GM18499 (cell line): ENCODE data around the gene C15orf61.

ENCODE experiments used
- ATAC-seq: cut with Tn5 transposase; IDR thresholded peaks from one replicate; pipeline ENCODE4 v1.9.1; 2021; ENCODE audit warnings: moderate number of reproducible peaks; ENCODE audit not compliant: insufficient read depth, unreplicated experiment

The C15orf61 gene

GRCh38 chr15:67548862-67549651, 28.1 kb downstream of the C15orf61 start:
- ATAC-seq = no peak

GRCh38 chr15:67549736-67550135, 28.8 kb downstream of the C15orf61 start:
- no peak for ATAC-seq

DNA sequence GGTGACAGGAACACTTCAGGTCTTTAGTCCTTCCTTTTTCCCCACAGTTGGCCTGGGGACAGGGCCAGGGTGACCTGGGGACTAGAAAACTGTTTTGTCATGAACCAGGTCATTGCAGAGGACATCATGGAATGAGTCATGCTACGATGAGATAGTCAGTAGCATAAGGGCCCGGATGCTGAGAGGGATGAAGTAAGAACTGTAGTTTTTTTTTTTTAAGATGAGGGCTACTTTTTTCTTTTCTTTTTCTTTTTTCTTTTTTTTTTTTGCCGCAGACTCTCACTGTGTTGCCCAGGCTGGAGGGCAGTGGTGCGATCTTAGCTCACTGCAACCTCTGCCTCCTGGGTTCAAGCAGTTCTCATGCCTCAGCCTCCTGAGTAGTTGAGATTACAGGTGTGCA, 29.6 kb downstream of the C15orf61 start:
- ATAC-seq = no peak

- ATAC-seq = no peak
Measured at GRCh38 chr15:67551207-67551743, 30.3 kb downstream of the C15orf61 start.

GRCh38 chr15:67554580-67554979, 33.6 kb downstream of the C15orf61 start:
- no peak for ATAC-seq

GRCh38 chr15:67556976-67557570, 36.1 kb downstream of the C15orf61 start:
- ATAC-seq = no peak

DNA sequence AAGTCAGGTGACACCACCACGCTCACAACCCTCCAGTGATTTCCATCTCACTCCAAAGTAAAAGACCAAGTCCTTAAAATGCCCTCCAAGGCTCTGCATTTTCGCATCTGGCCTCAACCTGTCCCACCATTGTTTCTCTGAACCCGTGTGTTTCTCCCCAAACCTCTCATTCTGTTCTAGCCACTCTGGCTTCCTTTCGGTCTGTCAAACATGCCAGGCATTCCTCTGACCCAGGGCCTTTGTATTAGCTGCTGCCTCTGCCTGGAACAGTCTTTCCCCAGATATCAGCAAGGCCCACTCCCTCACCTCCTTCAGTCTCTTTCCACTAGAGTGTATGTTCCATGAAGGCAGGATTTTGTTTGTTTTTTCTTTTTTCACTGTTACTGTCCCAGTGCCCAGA, 37.6 kb downstream of the C15orf61 start:
- no peak for ATAC-seq

DNA sequence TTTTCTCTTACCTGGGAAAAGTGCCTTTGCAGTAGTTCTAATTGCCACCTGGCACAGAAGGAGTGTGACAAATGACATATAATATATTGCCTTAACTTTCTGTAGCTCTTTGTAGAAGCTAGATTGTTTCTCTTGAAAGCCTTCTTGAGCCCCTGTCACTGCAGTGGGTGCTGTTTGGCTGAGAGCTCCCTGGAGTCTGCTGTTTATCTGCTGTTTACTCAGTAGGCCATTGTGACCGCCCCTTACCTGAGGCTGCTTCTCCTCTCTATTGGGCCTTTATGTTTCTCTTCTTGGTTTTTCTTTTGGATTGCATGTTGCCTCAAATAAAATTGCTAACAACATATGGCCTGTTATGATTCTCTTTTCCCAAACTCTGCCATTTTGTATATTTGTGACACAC, 38.2 kb downstream of the C15orf61 start:
- no peak for ATAC-seq

GRCh38 chr15:67559576-67559975, 38.6 kb downstream of the C15orf61 start:
- no peak for ATAC-seq

GRCh38 chr15:67560320-67560719, 39.4 kb downstream of the C15orf61 start:
- ATAC-seq = no peak

DNA sequence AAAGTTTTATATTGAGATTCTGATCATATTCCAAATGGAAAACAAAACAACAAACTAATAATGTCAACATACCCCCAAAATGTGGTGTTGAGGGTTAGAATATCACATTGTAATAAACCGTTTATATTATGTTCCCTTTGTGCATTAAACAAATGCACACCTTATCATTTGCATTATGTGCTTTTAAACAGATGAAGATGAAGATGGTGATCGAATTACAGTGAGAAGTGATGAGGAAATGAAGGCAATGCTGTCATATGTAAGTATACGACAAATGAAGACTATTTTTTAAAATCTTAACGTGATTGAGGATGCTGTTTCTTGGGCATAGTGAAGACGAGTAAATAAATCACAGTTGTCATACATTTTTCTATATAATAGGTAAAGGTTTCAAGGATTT, 42.2 kb downstream of the C15orf61 start:
- no peak for ATAC-seq

DNA sequence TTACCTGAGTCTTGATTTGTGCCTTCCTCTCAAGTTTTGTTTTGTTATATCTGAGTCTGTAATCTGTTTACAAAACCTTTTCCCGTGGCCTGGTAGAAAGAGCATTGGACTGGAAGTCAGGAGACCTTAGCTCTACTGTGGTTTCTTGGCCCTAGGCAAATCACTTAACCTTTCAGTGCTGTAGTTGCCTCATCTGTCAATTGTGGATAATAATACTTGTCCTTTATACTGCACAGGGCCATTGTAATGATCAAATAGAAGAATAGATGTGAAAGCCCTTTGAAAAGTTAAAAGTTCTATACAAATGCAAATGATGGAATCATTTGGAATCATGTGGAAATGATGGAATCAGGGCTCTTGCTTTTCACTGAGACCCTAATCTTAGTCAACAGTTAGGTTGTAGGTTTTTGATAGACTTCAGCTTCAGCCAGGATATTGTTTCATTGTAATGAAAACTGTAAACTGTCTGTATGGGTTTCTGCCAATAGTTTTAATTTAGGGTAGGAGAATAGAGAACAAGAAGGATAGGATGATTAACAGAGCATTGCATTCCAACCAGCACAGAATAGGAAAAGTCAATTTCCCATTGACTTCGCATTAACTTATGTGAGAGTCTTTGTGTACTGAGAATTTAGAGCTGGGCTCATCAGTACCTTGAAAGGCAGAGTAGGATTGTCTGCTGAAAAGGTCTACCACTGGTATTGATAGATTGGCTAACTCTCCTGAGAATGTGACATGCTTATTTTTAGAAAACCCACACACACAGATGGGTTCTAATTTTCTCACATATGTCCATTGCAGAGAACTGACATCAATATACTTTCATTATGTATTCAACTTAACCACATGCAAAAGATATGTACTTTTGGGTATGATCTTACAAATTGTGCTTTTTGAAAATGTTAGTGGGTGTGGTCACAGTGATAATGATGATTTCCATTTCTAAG, 43.4 kb downstream of the C15orf61 start:
- peak; percentile 92 for ATAC-seq

DNA sequence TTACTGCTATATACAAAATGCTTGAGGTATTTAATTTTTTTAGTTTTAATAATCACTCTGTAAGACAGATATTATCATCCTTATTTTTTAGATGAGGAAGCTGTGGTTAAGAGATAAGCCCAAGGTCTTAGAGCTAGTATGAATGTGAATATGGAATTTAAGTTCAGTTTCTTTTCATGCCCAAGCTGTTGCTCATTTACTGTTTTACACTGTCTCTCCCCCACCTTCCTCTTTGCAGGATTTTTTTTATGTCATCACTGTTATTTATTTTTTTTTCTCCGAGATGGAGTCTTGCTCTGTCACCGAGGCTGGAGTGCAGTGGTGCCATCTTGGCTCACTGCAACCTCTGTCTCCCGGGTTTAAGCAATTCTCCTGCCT, 44.0 kb downstream of the C15orf61 start:
- peak; percentile 12 for ATAC-seq

DNA sequence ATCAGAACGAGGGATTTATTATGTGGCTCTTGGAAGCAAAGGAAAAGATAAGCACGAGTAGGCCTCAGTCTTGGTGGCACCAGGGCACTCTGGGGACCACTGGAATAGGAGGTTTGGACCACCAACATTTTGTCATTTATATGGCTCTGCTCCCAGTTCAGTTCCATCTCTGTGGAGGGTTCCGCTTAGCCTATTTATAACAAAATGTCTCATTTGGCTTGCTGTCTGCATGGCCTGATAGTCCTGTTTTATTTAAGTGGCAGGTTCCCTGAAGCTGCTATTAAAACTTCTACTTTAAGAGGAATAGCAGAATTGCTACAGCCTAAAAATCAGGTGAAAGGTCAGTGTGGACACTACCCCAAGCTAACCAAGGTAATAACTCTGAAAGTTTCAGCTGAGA, 48.7 kb downstream of the C15orf61 start:
- no peak for ATAC-seq

GRCh38 chr15:67570875-67571647, 50.1 kb downstream of the C15orf61 start:
- no peak for ATAC-seq

- ATAC-seq = no peak
Measured at GRCh38 chr15:67571648-67572415, 50.9 kb downstream of the C15orf61 start.

DNA sequence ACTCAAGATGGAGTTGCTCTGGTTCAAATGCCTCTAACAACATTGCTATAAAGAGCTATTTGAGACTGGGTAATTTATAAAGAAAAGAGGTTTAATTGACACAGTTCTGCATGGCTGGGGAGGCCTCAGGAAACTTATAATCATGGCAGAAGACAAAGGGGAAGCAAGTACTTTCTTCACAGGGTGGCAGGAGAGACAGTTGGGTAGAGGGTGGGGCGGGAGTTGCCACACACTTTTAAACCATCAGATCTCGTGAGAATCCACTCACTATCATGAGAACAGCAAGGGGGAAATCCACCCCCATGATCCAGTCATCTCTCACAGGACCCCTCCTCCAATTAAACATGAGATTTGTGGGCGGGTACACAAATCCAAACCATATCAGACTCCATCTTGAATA, 52.3 kb downstream of the C15orf61 start:
- no peak for ATAC-seq

- ATAC-seq = no peak
Measured at GRCh38 chr15:67575039-67575502, 54.1 kb downstream of the C15orf61 start.

DNA sequence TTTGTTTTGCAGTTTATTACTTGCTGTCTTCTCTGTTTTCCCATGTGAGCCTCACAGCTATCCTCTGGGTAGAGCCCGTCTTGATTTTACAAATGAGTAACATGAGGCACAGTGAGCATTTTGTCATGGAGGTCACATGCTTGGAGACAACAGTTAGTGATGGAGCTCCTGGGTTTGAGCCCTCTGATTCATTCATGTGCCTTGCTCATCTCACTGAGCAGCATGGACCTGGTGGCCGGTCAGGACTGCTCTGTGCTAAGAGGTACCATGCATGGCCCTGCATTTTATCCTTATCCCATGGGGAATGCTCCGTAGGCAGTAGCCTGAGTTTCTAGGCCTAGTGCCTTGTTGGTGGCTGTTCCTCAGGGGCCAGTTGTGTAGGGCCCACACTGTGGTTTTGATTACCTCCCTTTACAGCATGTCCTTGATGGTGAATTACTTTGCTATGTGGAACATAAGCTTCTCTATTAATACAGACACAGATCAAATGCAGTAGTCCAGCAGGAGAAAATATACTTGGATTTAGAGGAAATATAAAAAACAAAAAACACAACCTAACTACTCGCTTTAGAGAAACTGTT, 57.2 kb downstream of the C15orf61 start:
- no peak for ATAC-seq
